Erythroblast (primary cell): ENCODE results near the gene SLC13A3.

ENCODE experiments used
- GATA1 ChIP-seq: IDR thresholded peaks from 2 replicates; pipeline ENCODE4 v1.6.1; 2011; ENCODE audit warnings: low read depth, mild to moderate bottlenecking, control low read depth, low read length, moderate library complexity
- POLR2A ChIP-seq: IDR thresholded peaks from 2 replicates; pipeline ENCODE4 v1.6.1; 2011; ENCODE audit warnings: mild to moderate bottlenecking, low read length

- TF ChIP-seq POLR2A (no peak), GATA1 (no peak)
These were observed 93.9 kb downstream of the SLC13A3 start for GRCh38 chr20:46557231-46557956.
